GM03348 (cell line): Measurements from ENCODE around the gene SUSD1.
"Not testable (repeated sequence)": the region's sequence is repeated elsewhere in the genome, so short reads cannot be mapped to it uniquely, and the experiment has no call there.

Experiments
- DNase-seq: peaks from one replicate; pipeline ENCODE4 v3.0.0; 2012; ENCODE audit warnings: low spot score

The SUSD1 gene

DNA sequence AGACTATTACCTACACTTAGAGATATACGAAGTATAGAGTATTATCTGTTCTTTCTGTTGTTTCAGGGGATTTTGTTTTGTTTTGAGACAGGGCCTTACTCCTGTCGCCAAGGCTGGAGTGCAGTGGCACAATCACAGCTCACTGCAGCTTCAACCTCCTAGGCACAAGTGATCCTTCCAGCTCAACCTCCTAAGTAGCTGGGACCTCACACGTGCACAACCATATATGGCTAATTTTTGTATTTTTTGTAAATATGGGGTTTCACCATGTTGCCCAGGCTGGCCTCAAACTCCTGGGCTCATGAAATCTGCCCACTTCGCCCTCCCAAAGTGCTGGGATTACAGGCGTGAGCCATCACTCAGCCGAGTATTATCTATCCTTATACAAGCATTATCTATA is 45.9 kb downstream of the SUSD1 start:
- no peak for DNase-seq

GRCh38 chr9:112128399-112128798 is 46.7 kb downstream of the SUSD1 start:
- DNase-seq = not testable (repeated sequence)

- no peak for DNase-seq
Observed at GRCh38 chr9:112127281-112127680, 47.8 kb downstream of the SUSD1 start.

GRCh38 chr9:112125951-112126388 is 49.1 kb downstream of the SUSD1 start:
- no peak for DNase-seq

DNA sequence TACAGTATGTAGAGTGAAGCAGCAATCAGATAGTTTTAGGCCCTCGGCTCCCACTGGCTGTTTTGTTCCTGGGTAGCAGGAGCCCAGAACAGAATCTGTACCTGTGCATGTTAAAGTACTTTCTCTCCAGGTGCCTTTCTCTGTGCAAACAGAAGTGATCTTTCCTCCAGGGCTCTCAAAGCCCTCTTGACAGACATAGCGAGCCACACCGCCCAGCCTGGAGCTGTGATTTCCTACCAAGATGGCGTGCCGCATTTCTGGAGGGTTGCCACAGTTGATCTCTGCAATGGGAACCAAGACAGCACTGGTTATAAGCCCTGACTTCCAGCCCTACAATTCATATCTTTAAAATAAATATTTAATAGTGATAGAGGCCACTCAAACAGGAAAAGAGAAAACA is 50.9 kb downstream of the SUSD1 start:
- no peak for DNase-seq

DNA sequence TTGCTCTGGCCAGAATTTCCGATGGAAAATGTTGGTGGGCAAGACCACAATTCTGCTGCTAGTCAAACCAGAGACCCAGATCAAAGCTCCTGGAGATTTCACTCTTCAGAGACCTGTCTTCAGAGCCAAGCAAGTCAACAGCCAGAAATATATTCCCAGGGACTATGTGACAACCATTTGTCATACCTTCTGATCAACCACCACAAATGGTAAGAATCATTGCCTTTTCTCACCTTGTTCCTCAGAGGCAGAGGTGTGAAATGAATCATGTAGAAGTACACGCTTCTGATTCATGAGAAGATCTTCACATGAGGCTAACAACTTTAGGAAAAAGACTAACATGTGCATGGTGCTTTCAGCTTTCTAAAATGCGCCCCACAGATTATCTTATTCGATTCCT is 53.5 kb downstream of the SUSD1 start:
- DNase-seq = no peak

DNA sequence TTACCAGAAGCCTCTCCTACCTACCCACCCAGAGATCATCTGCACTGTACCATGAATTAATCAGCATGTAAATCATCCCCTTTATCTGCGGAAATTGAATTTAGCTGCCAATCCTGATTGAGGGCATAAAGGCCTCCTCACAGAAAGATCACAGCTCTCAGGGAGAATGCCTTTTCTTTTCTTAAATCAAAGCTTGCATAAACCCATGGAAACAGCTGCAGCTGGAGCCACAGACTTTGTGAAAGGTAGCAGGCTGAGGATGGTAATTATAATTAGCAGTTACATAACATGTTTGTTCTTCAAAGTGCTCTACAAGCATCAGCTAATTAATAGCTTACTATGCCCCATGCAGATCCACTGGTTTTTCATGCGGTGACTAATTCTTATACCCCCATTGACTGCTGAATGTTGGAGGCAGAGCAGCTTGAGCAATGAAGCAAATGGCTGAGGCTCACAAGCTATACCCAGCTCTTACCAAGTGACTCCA is 54.6 kb downstream of the SUSD1 start:
- DNase-seq = no peak

GRCh38 chr9:112120030-112120341 is 55.1 kb downstream of the SUSD1 start:
- DNase-seq = no peak

DNA sequence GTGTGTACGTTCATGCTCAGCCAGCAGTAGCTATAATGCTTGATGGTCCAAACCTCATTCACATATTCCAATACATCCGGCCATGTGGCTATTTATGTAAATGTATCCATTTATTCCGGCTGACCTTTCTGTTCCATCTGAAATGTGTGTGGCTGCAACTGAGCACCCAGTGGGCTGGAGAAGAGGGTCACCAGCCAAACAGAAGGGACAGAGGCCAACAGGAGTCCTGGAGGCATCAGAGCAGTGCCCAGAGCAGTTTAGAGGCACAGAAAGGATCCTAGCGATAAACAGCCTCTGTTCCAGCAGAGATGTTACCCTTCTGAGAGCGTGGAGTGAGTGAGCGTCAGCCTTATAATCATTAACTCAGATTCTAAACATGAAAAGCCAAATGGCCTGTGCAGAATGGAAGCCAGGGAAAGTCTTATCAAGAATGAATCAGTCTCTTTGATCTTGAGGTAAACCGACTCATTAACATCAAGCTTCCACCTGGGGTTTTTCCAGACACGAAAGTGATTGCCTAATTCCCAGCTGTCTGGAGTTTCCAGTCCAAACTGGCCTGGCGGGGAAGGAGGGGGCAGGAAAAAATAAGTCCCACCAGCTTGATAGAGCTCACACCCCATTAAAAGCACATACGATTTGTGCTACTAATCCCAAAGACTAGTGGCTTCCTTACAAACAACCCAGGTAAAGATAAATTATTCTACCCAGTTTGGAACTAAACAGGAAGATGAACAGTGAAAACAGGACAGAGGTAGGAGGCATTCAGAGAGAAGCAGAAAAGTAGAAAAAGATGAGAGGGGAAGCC is 55.7 kb downstream of the SUSD1 start:
- DNase-seq = no peak

GRCh38 chr9:112118009-112118408 is 57.1 kb downstream of the SUSD1 start:
- DNase-seq = no peak

DNA sequence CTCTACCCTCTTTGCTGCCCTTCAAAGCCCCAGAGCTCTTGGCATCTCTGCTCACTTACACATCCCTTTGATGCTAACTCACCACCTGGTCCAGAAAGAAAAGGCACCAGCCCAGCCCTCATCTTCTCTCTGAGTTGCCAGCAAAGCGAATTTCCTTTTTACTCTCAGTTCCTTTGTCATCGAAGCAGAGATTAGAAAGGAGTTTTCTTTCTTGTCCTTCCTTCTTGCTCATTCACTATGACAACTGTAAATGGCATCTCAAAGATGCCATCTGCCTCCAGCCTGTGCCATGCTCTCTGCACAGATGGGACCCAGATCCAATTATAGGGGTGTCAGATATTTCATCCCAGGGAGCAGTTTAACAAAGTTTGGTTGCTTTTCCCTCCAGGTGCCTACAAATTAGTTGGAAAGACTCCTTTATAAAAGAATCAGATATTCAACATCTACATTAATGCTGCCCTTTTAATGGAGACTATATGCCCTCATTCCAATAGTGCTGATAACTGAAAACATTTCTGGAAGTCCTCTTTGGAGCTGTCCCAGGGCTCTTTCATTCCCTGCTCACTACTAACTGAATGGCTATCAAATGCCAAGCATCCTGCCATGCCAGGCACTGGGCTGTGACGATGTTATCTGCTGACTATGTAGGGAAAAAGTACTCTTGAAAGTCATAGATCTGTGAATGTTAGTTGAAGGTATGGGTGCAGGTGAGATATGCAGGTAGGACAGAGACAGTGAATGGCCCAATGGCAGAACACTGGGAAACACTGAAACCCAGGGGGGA is 58.9 kb downstream of the SUSD1 start:
- DNase-seq = no peak

DNA sequence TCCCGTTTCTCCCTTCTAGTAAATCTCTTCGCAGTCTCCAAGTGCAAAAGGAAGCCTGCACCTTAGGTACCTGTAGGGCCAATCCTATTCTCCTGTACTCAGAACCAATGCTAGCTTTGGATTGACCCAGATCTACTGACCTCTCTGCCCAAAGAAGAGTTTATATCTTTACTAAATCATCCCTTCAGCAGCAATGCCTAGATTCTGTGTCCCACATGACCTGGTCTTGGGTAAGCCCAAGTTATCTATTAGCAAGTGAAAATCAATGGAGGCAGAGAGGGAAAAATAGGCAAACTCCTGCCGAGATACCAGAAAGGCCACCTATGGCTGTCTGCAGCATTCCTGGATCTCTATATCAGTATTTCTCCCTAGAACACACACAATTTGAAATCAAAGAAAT is 60.0 kb downstream of the SUSD1 start:
- no peak for DNase-seq

DNA sequence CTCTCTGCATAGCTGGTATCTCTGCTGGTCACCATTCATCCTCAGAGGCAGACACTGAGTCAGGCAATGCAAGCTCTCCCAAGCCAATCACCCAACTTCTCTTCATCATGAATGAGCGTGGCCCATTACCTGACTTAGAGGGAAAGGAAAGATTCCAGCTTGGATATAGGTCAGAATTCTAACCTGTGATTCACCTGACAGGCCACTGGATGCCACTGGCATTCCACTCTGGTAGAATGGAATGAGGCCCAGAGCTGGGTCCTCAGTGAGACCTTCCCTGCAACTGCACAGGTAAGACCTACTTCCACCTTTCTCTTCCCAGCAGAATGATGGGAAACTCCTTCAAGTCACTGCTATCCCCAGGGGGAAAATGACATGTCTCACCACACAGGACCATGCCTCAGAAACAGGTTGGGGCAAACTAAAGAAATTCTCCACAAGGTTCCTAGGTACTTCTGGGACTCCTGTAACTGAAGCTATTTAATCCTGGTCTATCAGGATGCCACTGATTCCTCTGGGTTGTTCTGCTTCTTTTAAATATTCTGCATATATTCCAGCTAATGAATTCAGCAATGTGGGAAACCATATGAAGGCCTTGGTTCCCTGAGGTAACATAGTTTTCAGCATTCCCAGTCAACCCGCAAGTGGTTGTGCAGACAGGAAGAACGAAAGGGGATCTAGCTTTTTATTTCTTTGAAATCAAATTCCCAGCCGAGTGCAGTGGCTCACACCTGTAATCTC is 62.0 kb downstream of the SUSD1 start:
- peak; percentile 28 for DNase-seq

GRCh38 chr9:112112519-112112918 is 62.6 kb downstream of the SUSD1 start:
- DNase-seq = peak; percentile 75

DNA sequence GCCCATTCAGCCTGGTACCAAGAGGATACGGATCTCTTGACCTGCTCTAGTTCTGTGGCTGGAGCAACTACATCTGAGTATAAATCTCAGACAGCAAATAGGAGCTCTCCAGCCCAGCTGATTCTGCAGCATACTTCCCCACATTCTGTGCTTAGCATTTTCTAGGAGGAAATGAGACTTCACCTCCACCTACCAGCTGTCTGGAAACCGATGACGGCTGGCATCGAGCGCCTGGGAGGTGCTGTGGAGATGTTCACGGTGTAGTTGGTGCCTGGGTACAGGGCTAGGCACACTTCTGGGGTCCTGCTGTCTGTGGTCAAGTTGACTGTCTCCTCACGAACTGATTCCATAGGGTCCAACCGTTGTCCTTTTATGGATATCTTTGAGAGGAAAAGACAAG is 63.6 kb downstream of the SUSD1 start:
- DNase-seq = no peak

DNA sequence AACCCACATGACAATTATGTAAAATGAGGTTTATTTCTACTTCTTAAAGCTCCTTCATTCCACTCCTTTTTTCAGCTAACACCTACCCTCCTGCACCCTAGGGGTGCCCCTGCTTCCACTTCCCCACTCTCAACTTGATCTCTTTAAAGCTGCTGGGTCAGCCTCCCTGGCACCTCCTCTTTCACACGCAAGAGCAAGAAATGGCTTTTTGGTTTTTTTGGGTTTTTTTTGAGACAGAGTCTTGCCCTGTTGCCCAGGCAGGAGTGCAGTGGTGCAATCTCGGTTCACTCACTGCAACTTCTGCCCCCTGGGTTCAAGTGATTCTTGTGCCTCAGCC is 64.4 kb downstream of the SUSD1 start:
- DNase-seq = no peak

DNA sequence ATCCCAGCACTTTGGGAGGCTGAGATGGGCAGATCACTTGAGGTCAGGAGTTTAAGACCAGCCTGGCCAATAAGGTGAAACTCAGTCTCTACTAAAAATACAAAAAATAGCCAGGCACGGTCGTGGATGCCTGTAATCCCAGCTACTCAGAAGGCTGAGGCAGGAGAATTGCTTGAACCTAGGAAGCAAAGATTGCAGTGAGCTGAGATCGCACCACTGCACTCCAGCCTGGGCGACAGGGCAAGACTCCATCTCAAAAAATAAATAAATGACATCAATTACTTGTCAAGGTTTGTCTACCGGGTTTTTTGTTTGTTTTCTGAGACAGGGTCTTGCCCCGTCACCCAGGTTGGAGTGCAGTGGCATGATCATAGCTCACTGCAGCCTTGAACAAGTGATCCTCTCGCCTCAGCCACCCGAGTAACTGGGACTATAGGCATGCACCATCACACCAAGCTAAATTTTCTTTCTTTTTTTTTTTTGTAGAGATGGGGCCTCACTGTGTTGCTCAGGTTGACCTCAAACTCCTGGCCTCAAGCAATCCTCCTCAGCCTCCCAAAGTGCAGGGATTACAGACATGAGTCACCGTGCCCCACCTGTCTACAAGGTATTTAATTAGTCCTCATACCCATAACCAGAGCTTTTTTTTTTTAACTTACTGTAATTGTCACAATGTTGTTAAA is 64.9 kb downstream of the SUSD1 start:
- no peak for DNase-seq

GRCh38 chr9:112104901-112105300 is 70.2 kb downstream of the SUSD1 start:
- no peak for DNase-seq

DNA sequence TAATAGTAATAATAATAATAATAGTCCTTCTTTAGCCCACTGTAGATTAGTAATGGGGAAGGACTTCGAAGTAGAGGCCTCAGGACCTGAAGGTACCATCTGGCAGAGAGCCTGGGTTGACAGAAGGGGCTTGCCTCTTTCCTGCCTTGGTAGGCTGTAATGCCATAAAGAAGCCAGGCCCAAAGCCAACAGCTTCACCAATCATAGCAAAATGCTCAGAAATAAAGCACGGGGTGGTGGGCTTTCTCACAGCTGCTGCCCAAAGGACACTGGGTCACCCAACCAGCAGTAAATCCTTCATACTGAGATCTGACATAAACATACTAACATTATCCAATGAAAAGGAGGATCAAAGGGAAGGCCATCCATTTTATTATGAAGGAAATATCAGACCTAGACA is 70.7 kb downstream of the SUSD1 start:
- no peak for DNase-seq

DNA sequence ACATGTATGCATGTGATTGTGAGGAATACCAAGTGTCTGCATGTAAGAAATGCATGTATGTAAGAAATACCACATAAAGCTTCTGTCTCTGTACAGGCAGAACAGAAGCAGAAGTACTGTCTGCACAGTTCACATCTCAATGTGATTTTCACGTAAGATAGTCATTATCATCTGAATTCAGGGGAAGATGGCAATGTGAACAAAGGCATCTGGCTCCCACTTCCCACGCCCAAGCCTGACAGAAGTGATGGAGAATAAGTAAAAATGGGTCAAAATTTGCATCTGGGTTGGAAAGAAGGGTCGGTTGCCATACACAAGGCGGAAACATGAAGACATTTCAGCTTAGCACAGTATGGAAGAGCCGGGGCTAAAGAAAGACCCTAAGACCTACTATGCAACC is 71.7 kb downstream of the SUSD1 start:
- no peak for DNase-seq

DNA sequence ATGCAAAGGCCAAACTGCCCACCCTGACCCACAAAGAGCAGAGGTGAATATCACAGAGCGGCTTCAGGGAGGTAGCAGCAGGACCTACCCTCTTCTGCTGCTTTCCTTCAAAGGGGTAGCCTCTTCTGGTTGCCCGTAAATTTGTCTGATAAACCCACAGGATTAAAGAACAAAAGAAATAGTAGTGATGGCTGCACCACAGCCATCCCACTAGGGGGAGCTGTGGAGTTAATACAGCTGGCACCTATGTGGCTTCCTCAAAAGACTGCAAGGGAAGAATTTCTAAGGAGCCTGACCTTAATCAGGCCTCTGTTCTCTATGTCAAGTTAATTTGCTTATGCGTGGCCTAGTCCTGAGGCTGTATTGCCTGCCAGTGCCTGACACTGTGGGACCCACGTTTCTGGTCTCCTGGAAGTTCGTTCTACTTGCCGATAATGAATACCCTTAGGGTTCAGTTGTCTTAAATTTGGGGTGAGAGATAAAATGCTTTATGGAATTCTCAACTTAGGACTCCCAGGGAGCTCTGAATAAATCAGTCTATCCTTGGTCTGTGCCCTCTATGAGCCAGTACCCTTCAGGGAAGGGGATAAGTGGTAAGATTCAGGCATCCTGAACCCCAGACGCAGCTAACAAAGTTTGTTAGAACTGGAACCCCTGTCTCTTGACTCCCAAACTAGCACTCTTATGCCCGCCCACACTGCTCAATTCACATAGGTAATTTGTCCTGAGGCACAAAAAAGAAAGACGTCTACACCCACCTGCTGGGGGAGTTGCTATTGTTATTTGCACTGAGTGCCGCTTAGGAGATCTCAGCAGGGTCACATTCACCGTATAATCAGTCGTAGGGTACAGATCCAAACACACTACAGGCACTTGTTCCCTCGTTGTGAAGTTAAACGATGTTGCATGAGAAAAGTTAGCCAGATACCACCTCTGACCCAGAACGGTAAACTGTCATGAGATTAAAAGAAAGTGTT is 77.1 kb downstream of the SUSD1 start:
- peak; percentile 82 for DNase-seq
